Measurements from ENCODE around the gene AP5B1.

AP5B1 gene

GRCh38 chr11:65808744-65809341, 28.1 kb upstream of the AP5B1 start:
- no peak for DNase-seq (ENCODE audit: low read depth in 1 of 2, low spot score in 1 of 2)
- Histone ChIP-seq H3K27me3 (ENCODE audit: insufficient read depth, poor library complexity, severe bottlenecking) (peaks cover 6% of the 10 kb centered on the region), H3K27ac (replicated peaks) (no peak overlapping the region), H3K4me3 (replicated peaks; ENCODE audit: insufficient read depth, low read length) (no peak overlapping the region)
- no peak for TF ChIP-seq POLR2AphosphoS5 (IDR thresholded peaks at IDR 0.05; ENCODE audit: low read depth)
- no peak for TF ChIP-seq GABPA (IDR thresholded peaks at IDR 0.05; ENCODE audit: low read depth)
- no peak for TF ChIP-seq SPI1 (IDR thresholded peaks at IDR 0.05; ENCODE audit: borderline replicate concordance, low read depth)
- TF ChIP-seq REST (IDR thresholded peaks at IDR 0.05; ENCODE audit: insufficient replicate concordance, low read depth) = no peak
- no peak for TF ChIP-seq CTCF (IDR thresholded peaks at IDR 0.05; ENCODE audit: insufficient read depth, low read length)

GRCh38 chr11:65806979-65807378, 26.2 kb upstream of the AP5B1 start:
- Histone ChIP-seq H3K27me3 (ENCODE audit: insufficient read depth, poor library complexity, severe bottlenecking) (peaks cover 20% of the 10 kb centered on the region), H3K27ac (replicated peaks) (no peak overlapping the region), H3K4me3 (replicated peaks; ENCODE audit: insufficient read depth, low read length) (no peak overlapping the region)
- TF ChIP-seq SPI1 (IDR thresholded peaks at IDR 0.05; ENCODE audit: borderline replicate concordance, low read depth) = no peak
- TF ChIP-seq CTCF (IDR thresholded peaks at IDR 0.05; ENCODE audit: insufficient read depth, low read length) = no peak
- TF ChIP-seq REST (IDR thresholded peaks at IDR 0.05; ENCODE audit: insufficient replicate concordance, low read depth) = no peak
- no peak for TF ChIP-seq GABPA (IDR thresholded peaks at IDR 0.05; ENCODE audit: low read depth)
- no peak for TF ChIP-seq POLR2AphosphoS5 (IDR thresholded peaks at IDR 0.05; ENCODE audit: low read depth)
- DNase-seq (ENCODE audit: low read depth in 1 of 2, low spot score in 1 of 2) = no peak

GRCh38 chr11:65803797-65804492, 23.2 kb upstream of the AP5B1 start:
- H3K4me3 ChIP-seq (replicated peaks; ENCODE audit: insufficient read depth, low read length) = no peak overlapping the region
- H3K27me3 ChIP-seq (ENCODE audit: insufficient read depth, poor library complexity, severe bottlenecking) = peaks cover 25% of the 10 kb centered on the region
- no peak for DNase-seq (ENCODE audit: low read depth in 1 of 2, low spot score in 1 of 2)
- H3K27ac ChIP-seq (replicated peaks) = no peak overlapping the region
- no peak for TF ChIP-seq CTCF (IDR thresholded peaks at IDR 0.05; ENCODE audit: insufficient read depth, low read length)
- no peak for TF ChIP-seq REST (IDR thresholded peaks at IDR 0.05; ENCODE audit: insufficient replicate concordance, low read depth)
- no peak for TF ChIP-seq GABPA (IDR thresholded peaks at IDR 0.05; ENCODE audit: low read depth)
- no peak for TF ChIP-seq POLR2AphosphoS5 (IDR thresholded peaks at IDR 0.05; ENCODE audit: low read depth)
- no peak for TF ChIP-seq SPI1 (IDR thresholded peaks at IDR 0.05; ENCODE audit: borderline replicate concordance, low read depth)
